SKM-1 treated with dmso at 0.1 percent for 144 hours (cell line): Measurements from ENCODE around the gene TRABD2A.
"Not testable (repeated sequence)": the region's sequence is repeated elsewhere in the genome, so short reads cannot be mapped to it uniquely, and the experiment has no call there.

Experiments
- DNase-seq: peaks from one replicate; lab custom pipeline; 2025; ENCODE audit not compliant: unreplicated experiment; lab: John Stamatoyannopoulos, UW

TRABD2A gene

GRCh38 chr2:84781942-84782716, 98.8 kb downstream of the TRABD2A start:
- DNase-seq: no peak

GRCh38 chr2:84779781-84780180, 101.1 kb downstream of the TRABD2A start:
- DNase-seq: no peak

GRCh38 chr2:84778911-84779690, 101.8 kb downstream of the TRABD2A start:
- DNase-seq: no peak

- DNase-seq: no peak
Measured at GRCh38 chr2:84776011-84776410, 104.9 kb downstream of the TRABD2A start.

GRCh38 chr2:84773562-84773961, 107.3 kb downstream of the TRABD2A start:
- DNase-seq: not testable (repeated sequence)
